OCI-LY1 (cell line): ENCODE results near the gene VPS16.

Experiments used
- H2AFZ ChIP-seq: fragments of 200-600 bp; sonication (generic), shearing (Covaris generic); 2 replicates; pipeline ENCODE4 v1.6.0; 2014; ENCODE audit warnings: antibody characterized with exemption, mild to moderate bottlenecking, low read length
- H3F3A ChIP-seq: fragments of 200-600 bp; sonication (generic), shearing (Covaris generic); 2 replicates; pipeline ENCODE4 v1.6.0; 2014; ENCODE audit warnings: mild to moderate bottlenecking, antibody characterized with exemption, low read length, moderate library complexity; ENCODE audit not compliant: insufficient read depth
- H3K27ac ChIP-seq: fragments of 200-600 bp; sonication (generic); 2 replicates; pipeline ENCODE4 v1.5.1; 2014; ENCODE audit warnings: low read length, mixed run types, mild to moderate bottlenecking, low read depth; ENCODE audit not compliant: poor library complexity, severe bottlenecking
- H3K27me3 ChIP-seq: fragments of 200-600 bp; sonication (generic); 2 replicates; pipeline ENCODE4 v1.6.0; 2014; ENCODE audit warnings: antibody characterized with exemption, mild to moderate bottlenecking, low read length, moderate library complexity; ENCODE audit not compliant: insufficient read depth
- H3K36me3 ChIP-seq: fragments of 200-600 bp; sonication (generic); 2 replicates; pipeline ENCODE4 v1.6.1; 2014; ENCODE audit warnings: mild to moderate bottlenecking, antibody characterized with exemption, low read length, moderate library complexity, mixed read lengths; ENCODE audit not compliant: insufficient read depth
- H3K4me1 ChIP-seq: fragments of 200-600 bp; sonication (generic); 2 replicates; pipeline ENCODE4 v1.5.1; 2014; ENCODE audit warnings: mild to moderate bottlenecking, low read length, moderate library complexity; ENCODE audit not compliant: insufficient read depth, severe bottlenecking
- H3K4me2 ChIP-seq: fragments of 200-600 bp; sonication (generic), shearing (Covaris generic); 2 replicates; pipeline ENCODE4 v1.6.1; 2014; ENCODE audit warnings: low read length
- H3K4me3 ChIP-seq: fragments of 200-600 bp; sonication (generic); 2 replicates; pipeline ENCODE4 v1.5.1; 2014; ENCODE audit warnings: low read length, low read depth, mild to moderate bottlenecking, mixed read lengths; ENCODE audit not compliant: poor library complexity, severe bottlenecking
- H3K79me2 ChIP-seq: fragments of 200-600 bp; shearing (Covaris generic); 2 replicates; pipeline ENCODE4 v1.6.1; 2016; ENCODE audit warnings: mixed run types, low read length, mixed read lengths; ENCODE audit not compliant: insufficient read depth
- H3K9ac ChIP-seq: fragments of 200-600 bp; sonication (generic), shearing (Covaris generic); 2 replicates; pipeline ENCODE4 v1.6.1; 2014; ENCODE audit warnings: mild to moderate bottlenecking, low read length, mixed read lengths
- H3K9me2 ChIP-seq: fragments of 200-600 bp; sonication (generic), shearing (Covaris generic); 2 replicates; pipeline ENCODE4 v1.6.1; 2014; ENCODE audit warnings: low read depth, mild to moderate bottlenecking, low read length, mixed read lengths
- H3K9me3 ChIP-seq: fragments of 200-600 bp; shearing (Covaris generic); 2 replicates; pipeline ENCODE4 v1.6.1; 2014; ENCODE audit warnings: low read length, mixed read lengths
- H4K20me1 ChIP-seq: fragments of 200-600 bp; sonication (generic), shearing (Covaris generic); 2 replicates; pipeline ENCODE4 v1.6.0; 2016; ENCODE audit warnings: mild to moderate bottlenecking, low read length; ENCODE audit not compliant: insufficient read depth
- EZH2 ChIP-seq: fragments of 200-600 bp; sonication (generic), shearing (Covaris generic); IDR thresholded peaks from 2 replicates; pipeline ENCODE4 v1.8.0; 2017; ENCODE audit warnings: borderline replicate concordance, mixed run types, mild to moderate bottlenecking, antibody characterized with exemption, low read length, moderate library complexity, mixed read lengths
- TF ChIP-seq, protein P1 (sequence below): fragments of 200-600 bp; sonication (generic), shearing (Covaris generic); IDR thresholded peaks from 2 replicates; pipeline ENCODE4 v1.5.1; 2017; ENCODE audit warnings: mild to moderate bottlenecking, antibody characterized with exemption, low read length, moderate library complexity, mixed read lengths

The VPS16 gene

DNA sequence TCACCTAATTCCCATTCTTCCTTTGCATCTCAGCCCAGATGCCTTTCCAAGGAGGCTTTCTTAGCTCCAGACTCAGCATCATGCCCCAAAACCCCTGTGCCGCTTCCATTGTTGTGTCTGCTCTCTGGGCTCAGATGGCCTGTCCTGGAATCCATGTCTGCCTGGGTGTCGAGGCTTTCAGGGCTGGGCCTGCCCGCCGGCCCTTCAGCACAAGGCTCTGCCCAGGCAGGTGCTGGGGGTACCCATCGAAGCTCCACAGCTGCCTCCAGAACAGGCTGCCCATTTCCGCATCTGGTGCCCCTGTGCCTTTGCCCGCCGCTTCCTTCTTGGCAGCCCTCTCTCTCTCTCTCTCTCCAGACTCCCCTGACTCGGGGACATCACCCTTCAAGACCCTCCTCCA, 41.3 kb upstream of the VPS16 start:
- no peak for TF ChIP-seq EZH2
- TF ChIP-seq, protein P1, sequence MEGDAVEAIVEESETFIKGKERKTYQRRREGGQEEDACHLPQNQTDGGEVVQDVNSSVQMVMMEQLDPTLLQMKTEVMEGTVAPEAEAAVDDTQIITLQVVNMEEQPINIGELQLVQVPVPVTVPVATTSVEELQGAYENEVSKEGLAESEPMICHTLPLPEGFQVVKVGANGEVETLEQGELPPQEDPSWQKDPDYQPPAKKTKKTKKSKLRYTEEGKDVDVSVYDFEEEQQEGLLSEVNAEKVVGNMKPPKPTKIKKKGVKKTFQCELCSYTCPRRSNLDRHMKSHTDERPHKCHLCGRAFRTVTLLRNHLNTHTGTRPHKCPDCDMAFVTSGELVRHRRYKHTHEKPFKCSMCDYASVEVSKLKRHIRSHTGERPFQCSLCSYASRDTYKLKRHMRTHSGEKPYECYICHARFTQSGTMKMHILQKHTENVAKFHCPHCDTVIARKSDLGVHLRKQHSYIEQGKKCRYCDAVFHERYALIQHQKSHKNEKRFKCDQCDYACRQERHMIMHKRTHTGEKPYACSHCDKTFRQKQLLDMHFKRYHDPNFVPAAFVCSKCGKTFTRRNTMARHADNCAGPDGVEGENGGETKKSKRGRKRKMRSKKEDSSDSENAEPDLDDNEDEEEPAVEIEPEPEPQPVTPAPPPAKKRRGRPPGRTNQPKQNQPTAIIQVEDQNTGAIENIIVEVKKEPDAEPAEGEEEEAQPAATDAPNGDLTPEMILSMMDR: no peak
- no peaks in the 10 kb centered on the region for H3K9me3 ChIP-seq
- H2AFZ ChIP-seq: no peak overlapping the region
- no peak overlapping the region for H3K4me3 ChIP-seq
- no peaks in the 10 kb centered on the region for H4K20me1 ChIP-seq
- H3K4me1 ChIP-seq: no peaks in the 10 kb centered on the region
- no peaks in the 10 kb centered on the region for H3K36me3 ChIP-seq
- H3F3A ChIP-seq: no peaks in the 10 kb centered on the region
- no peak overlapping the region for H3K4me2 ChIP-seq
- H3K9ac ChIP-seq: no peak overlapping the region
- no peaks in the 10 kb centered on the region for H3K79me2 ChIP-seq
- H3K27ac ChIP-seq: no peak overlapping the region
- no peaks in the 10 kb centered on the region for H3K9me2 ChIP-seq
- peaks cover 9% of the 10 kb centered on the region; the same call in 1 of the 2 replicates for H3K27me3 ChIP-seq

DNA sequence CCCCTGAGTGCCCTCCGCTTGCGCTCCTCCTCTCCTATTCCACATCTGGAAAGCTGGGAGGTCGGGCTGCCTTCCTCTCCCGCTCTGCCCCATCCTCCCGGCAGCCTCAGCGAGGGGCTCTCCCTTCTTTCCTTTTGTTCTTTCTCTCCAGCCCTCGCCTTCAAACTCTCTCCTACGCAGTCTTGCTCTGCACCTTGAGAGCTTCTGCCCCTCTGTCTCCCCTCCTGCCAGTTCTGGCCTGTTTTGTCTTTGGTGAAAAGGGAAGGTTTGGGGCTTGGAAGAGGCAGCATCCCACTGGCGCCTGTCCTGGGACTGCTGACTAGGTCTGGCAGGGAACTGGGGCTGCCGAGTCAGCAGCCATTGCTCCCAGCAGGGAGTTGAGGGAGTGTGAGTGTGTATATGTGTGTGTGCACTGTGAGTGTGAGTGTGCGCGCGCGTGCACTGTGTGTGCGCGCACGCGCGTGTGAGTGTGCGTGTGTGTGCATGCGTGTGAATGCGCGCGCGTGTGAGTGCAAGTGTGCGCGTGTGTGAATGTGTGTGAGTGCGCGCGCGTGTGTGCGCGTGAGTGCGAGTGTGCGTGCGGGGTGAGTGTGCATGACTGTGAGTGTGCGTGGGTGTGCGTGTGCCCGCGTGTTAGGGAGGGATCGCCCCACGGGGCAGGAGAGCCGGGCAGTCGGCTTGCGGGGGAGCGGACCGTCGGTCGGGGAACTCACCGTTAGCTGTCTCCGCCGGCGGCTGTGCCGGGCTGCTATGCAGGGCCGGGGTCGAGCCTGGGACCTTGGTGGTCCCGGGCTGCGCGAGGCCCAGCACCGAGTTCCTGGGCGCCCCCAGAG, 40.6 kb upstream of the VPS16 start:
- Histone ChIP-seq H4K20me1 (no peaks in the 10 kb centered on the region), H3K79me2 (no peaks in the 10 kb centered on the region), H3F3A (no peaks in the 10 kb centered on the region), H3K9ac (no peak overlapping the region), H3K4me2 (no peak overlapping the region), H3K9me2 (no peaks in the 10 kb centered on the region), H3K27me3 (peaks cover 6% of the 10 kb centered on the region; the same call in 1 of the 2 replicates), H3K36me3 (no peaks in the 10 kb centered on the region), H3K9me3 (no peaks in the 10 kb centered on the region), H2AFZ (no peak overlapping the region), H3K27ac (no peak overlapping the region), H3K4me1 (no peaks in the 10 kb centered on the region), H3K4me3 (no peak overlapping the region)
- no peak for TF ChIP-seq EZH2
- TF ChIP-seq, protein P1: no peak

DNA sequence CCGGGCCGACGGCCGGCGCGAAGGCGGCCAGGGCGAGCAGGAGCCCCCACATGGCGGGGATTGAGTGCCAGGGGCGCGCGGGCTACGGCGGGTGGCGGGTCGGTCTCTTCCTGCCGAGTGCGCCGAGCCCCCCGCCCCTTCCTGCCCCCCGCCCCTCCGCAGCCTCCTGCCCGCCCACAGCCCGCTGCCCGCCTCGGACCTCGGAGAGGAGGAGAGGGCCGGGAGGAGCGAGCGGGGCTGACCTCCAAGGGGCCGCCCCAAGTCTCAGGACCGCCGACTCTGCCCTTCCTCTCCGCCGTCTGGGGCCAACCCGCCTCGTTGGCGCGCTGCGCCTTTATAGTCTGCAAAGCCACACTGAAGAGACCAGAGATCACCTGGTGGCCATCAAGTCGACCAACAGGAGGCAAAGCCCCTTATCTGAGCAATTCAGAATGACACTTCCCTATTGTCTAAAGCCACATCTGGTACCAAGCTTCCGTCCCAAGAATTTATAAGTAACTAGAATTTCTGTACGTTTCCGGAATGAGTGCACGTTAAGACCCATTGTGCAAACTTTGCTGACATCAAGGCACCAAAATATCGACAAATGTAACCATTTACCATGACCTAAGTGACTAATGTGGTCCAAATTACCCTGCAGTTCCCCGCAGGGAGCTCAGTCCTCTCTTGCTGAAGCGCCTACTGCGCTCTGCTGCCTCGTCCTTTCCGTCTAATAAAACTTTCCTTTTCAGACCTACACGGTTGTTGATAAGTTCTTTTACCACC, 39.8 kb upstream of the VPS16 start, which contains the start of gene CPXM1:
Gene CPXM1 (minus strand): TSS at position 107 of the 765 bp plus-strand sequence. CDS start 55 bp downstream, at position 52.
- Histone ChIP-seq H3K9me2 (no peaks in the 10 kb centered on the region), H3K9ac (no peak within 1 kb of the TSS), H3K27ac (no peak within 1 kb of the TSS), H3K4me1 (no peaks in the 10 kb centered on the region), H3K79me2 (no peaks in the 10 kb centered on the region), H3K4me2 (no peak within 1 kb of the TSS), H3K36me3 (no peaks in the 10 kb centered on the region), H3K4me3 (no peak within 1 kb of the TSS), H3K9me3 (no peaks in the 10 kb centered on the region), H4K20me1 (no peaks in the 10 kb centered on the region), H2AFZ (no peak within 1 kb of the TSS), H3K27me3 (peaks cover 6% of the 10 kb centered on the region; the same call in 1 of the 2 replicates), H3F3A (no peaks in the 10 kb centered on the region)
- TF ChIP-seq, protein P1: no peak
- no peak for TF ChIP-seq EZH2
